ENCODE results near the gene ROBO4. TPM values are rescaled to one million over a fixed set of nuclear protein-coding genes. Genes with fewer than 3 reads are reported as not detected.

The ROBO4 gene
- total RNA-seq, 1 experiment from 2014 or later = 1.6 TPM

DNA sequence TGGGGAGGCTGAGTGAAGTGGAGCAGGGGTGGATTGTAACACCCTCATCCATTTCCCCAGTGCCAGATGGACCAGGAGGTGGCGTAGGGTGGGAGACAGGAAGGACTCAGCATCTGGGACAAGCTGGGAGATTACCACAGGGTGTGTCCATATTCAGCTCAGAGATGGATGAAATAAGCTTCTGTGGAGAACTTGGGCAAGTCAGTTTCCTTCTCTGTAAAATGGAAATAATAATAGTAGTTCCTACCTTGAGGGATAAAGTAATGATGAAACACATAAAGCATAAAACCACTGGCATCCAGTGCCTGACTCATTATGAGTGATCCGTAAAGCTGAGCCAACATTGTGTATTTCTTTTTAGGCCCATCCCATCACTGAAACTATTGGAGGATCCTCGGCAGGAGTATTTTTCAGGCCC lies 607 bp upstream of the ROBO4 start:
- 0 out of 2 replicates have a peak, but pooled peaks cover 4% of the 10 kb centered on the region for H3K79me2 ChIP-seq (ENCODE audit: low read length)
- peak overlapping the region; percentile 19; the same call in 1 of the 2 replicates for H3K4me3 ChIP-seq (ENCODE audit: low read length)
- ATAC-seq (peak; percentile 60), DNase-seq (peak; percentile 97)
- H2AFZ ChIP-seq (ENCODE audit: low read length) = peak overlapping the region; percentile 63
- H3K9me3 ChIP-seq (ENCODE audit: low read length) = no peaks in the 10 kb centered on the region
- BruUV-seq (replicated peaks) = no TSS peak
- H3K9me2 ChIP-seq (replicated peaks; ENCODE audit: low read length) = no peaks in the 10 kb centered on the region
- H3K4me2 ChIP-seq (ENCODE audit: low read length) = peak overlapping the region; percentile 71
- peak overlapping the region; percentile 88 for H3K27ac ChIP-seq (ENCODE audit: low read length)
- H3K9ac ChIP-seq (ENCODE audit: low read length) = peak overlapping the region; percentile 58
- no peaks in the 10 kb centered on the region for H4K20me1 ChIP-seq (ENCODE audit: low read length)
- TF ChIP-seq EZH2phosphoT487 (IDR thresholded peaks at IDR 0.05; ENCODE audit: borderline replicate concordance, low read length) = no peak
- no peak for TF ChIP-seq EZH2 (IDR thresholded peaks at IDR 0.05; ENCODE audit: low read length, unreplicated experiment)
- peak; percentile 53 for TF ChIP-seq CTCF (conservative IDR thresholded peaks at IDR 0.05; ENCODE audit: low read depth, low read length)
- no peaks in the 10 kb centered on the region for H3K36me3 ChIP-seq (ENCODE audit: low read depth, low read length)
- POLR2A ChIA-PET (ENCODE audit: unreplicated experiment) = interaction anchor here (0.7 to 1.8 kb wide), 3 partner anchors 22 to 172 kb away, joined by 3 to 17 read pairs (median 3); partner anchors contain the start of gene CCDC15
- peaks cover 15% of the 10 kb centered on the region for H3F3A ChIP-seq (ENCODE audit: low read length, unreplicated experiment)
- H3K27me3 ChIP-seq (ENCODE audit: low read length) = no peaks in the 10 kb centered on the region
- intact Hi-C loops (cut with micrococcal nuclease) = loop anchor here (1.0 kb wide), 2 partner anchors 22 to 61 kb away; no protein-coding TSS in a partner anchor
- CTCF ChIA-PET = interaction anchor here (0.5 to 1.7 kb wide), 4 partner anchors 22 to 496 kb away, joined by 3 to 20 read pairs (median 10); partner anchors contain the start of gene CCDC15
- peaks cover 77% of the 10 kb centered on the region for H3K4me1 ChIP-seq (ENCODE audit: insufficient read depth, low read length)

- Histone ChIP-seq H3K4me2 (ENCODE audit: low read length) (no peak overlapping the region), H3K36me3 (ENCODE audit: low read depth, low read length) (no peaks in the 10 kb centered on the region), H3K4me1 (ENCODE audit: insufficient read depth, low read length) (peaks cover 66% of the 10 kb centered on the region), H3K79me2 (ENCODE audit: low read length) (0 out of 2 replicates have a peak, but pooled peaks cover 4% of the 10 kb centered on the region), H2AFZ (ENCODE audit: low read length) (no peak overlapping the region), H3K4me3 (ENCODE audit: low read length) (no peak overlapping the region), H3K9me3 (ENCODE audit: low read length) (no peaks in the 10 kb centered on the region), H4K20me1 (ENCODE audit: low read length) (no peaks in the 10 kb centered on the region), H3F3A (ENCODE audit: low read length, unreplicated experiment) (peaks cover 15% of the 10 kb centered on the region), H3K27me3 (ENCODE audit: low read length) (no peaks in the 10 kb centered on the region), H3K27ac (ENCODE audit: low read length) (peak overlapping the region; percentile 88; the same call in 1 of the 2 replicates), H3K9me2 (replicated peaks; ENCODE audit: low read length) (no peaks in the 10 kb centered on the region), H3K9ac (ENCODE audit: low read length) (no peak overlapping the region)
- no peak for ATAC-seq
- no TSS peak for BruUV-seq (replicated peaks)
- intact Hi-C loops (cut with micrococcal nuclease) = no loop called here
- no peak for DNase-seq
- TF ChIP-seq CTCF (conservative IDR thresholded peaks at IDR 0.05; ENCODE audit: low read depth, low read length) (no peak), EZH2 (IDR thresholded peaks at IDR 0.05; ENCODE audit: low read length, unreplicated experiment) (no peak), EZH2phosphoT487 (IDR thresholded peaks at IDR 0.05; ENCODE audit: borderline replicate concordance, low read length) (no peak)
- CTCF ChIA-PET = no interaction called here
- POLR2A ChIA-PET (ENCODE audit: unreplicated experiment) = no interaction called here
These were observed 759 bp downstream of the ROBO4 start for GRCh38 chr11:124896821-124897391.
